Right lobe of liver (tissue), 6 donors: ENCODE results near the gene RBM45. TPM values are rescaled to one million over a fixed set of nuclear protein-coding genes. Genes with fewer than 3 reads are reported as not detected.

Source experiments
- ATAC-seq, 4 donors: fragments of 200-7000 bp; cut with Tn5 transposase; one replicate each; pipeline ENCODE4 v1.9.1; 2020; ENCODE audit warnings: mild to moderate bottlenecking in 4 of 4, moderate library complexity in 4 of 4
- DNase-seq, 3 donors: peaks; one replicate each; pipeline ENCODE4 v3.0.0-alpha.2; 2020
- H3K27ac ChIP-seq, 3 donors: fragments of 200-600 bp; one replicate each; pipeline ENCODE4 v1.8.0; 2022
- H3K27me3 ChIP-seq, 2 donors: fragments of 200-600 bp; one replicate each; pipeline ENCODE4 v1.8.0; 2022
- H3K36me3 ChIP-seq, 4 donors: fragments of 200-600 bp; sonication (generic) in 1 of 4; one replicate each; pipeline versions ENCODE4 v1.5.1 to v1.8.0; 2017 to 2022; ENCODE audit warnings: control low read depth in 1 of 4
- H3K4me1 ChIP-seq, 4 donors: fragments of 200-600 bp; sonication (generic) in 1 of 4; one replicate each; pipeline versions ENCODE4 v1.5.1 to v1.8.0; 2017 to 2022; ENCODE audit warnings: control low read depth in 1 of 4
- H3K4me3 ChIP-seq, 3 donors: fragments of 200-600 bp; one replicate each; pipeline ENCODE4 v1.8.0; 2022
- H3K9me3 ChIP-seq, 4 donors: fragments of 200-600 bp; sonication (generic) in 1 of 4; one replicate each; pipeline versions ENCODE4 v1.5.1 to v1.8.0; 2017 to 2022; ENCODE audit warnings: control low read depth in 1 of 4
- POLR2A ChIP-seq: fragments of 450-650 bp; IDR thresholded peaks from one replicate; pipeline ENCODE4 v1.6.1; 2017; ENCODE audit warnings: antibody characterized with exemption, mild to moderate bottlenecking
- WGBS: methylation state at CpG from one replicate; pipeline ENCODE4 v1.1.6; 2018; ENCODE audit warnings: low coverage, low lambda C conversion rate; ENCODE audit not compliant: insufficient coverage; ENCODE audit errors: missing lambda C conversion rate; 5-methylcytosine and 5-hydroxymethylcytosine counted together
- intact Hi-C, 2 donors: fragments of 100-400 bp; cut with DNase I; formaldehyde crosslinking; loops; one replicate each; pipeline versions ENCODE4 v1.11.2 to v1.14.1; 2022
- small RNA-seq, 2 experiments: library from RNA; depleted of rRNA; stranded (forward); fragments of <200 nt; gene quantifications; one replicate each; pipeline ENCODE3, GENCODE V24; 2016
- total RNA-seq, 6 experiments: library from RNA; depleted of rRNA in 2 of 6; stranded (reverse); fragments of >200 nt in 2 of 6; fragmentation: NEBNext Ultra II Directional in 3 of 6; extraction: Animal tissue kit (Norgen Biotek cat#: 25700) in 3 of 6; gene quantifications; one replicate each; pipeline versions ENCODE4 v1.1.0 to v1.2.4, GENCODE V29; 2016 to 2023
- TF ChIP-seq, protein P1 (sequence below), 4 donors: fragments of 200-600 bp in 3 of 4; fragments of 450-650 bp in 1 of 4; IDR thresholded peaks; one replicate each; pipeline versions ENCODE4 v1.5.1 to v1.8.0; 2016 to 2022; ENCODE audit warnings: antibody characterized with exemption in 4 of 4, mild to moderate bottlenecking in 2 of 4
- donor health status: DM: no; HTN: yes; CAD: no.
- donor health status: DM: no; HTN: no; CAD: no.
- donor health status: DM: no; HTN: no; CAD: no.
- donor health status: DM: no; HTN: yes; CAD: no.
- donor health status: DM: no; HTN: yes; CAD: no.

RBM45 gene
- total RNA-seq, 6 experiments from 2014 or later: 5.1 to 7.4 (median 5.6) TPM

DNA sequence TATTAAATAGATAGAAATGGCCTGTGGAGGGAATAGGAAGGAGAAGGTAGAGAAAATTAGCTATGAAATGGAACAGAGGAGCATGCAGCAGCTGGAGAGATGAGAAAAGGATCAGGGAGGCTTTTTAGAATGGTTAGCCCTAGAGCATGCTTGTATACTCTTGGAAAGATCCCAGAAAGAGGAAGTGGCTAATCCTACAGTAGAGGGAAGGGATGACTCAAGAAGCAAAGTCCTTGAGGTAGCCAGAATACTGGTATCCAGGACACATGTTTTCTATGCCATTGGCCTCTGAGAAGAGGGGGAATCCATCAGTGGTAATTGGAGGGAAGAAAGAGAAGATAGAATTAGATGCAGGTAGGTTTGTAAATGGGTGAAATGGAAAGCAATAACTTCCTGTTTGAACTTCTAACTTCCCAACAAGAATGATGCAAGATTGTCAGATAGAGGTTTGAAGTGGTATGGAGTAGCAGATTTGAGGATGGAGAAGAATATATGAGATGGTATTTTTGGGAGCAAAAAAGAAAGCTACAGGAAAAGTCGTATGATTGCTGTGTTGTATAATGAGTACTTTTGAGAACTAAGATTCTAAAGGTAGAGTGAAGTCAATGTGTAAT, 64.9 kb downstream of the RBM45 start:
- WGBS: 75% methylated on average over 1 of the region's 1 CpG
- no peaks in the 10 kb centered on the region for H3K36me3 ChIP-seq

More for the DNA sequence above, 64.9 kb downstream of the RBM45 start:
- no peak for DNase-seq
- H3K9me3 ChIP-seq: no peaks in the 10 kb centered on the region
- no peak overlapping the region for H3K4me3 ChIP-seq
- no peaks in the 10 kb centered on the region for H3K27me3 ChIP-seq
- H3K4me1 ChIP-seq: no peaks in the 10 kb centered on the region
- no peak overlapping the region for H3K27ac ChIP-seq
- ATAC-seq: no peak
- intact Hi-C loops: no loop called here
- TF ChIP-seq, protein P1, sequence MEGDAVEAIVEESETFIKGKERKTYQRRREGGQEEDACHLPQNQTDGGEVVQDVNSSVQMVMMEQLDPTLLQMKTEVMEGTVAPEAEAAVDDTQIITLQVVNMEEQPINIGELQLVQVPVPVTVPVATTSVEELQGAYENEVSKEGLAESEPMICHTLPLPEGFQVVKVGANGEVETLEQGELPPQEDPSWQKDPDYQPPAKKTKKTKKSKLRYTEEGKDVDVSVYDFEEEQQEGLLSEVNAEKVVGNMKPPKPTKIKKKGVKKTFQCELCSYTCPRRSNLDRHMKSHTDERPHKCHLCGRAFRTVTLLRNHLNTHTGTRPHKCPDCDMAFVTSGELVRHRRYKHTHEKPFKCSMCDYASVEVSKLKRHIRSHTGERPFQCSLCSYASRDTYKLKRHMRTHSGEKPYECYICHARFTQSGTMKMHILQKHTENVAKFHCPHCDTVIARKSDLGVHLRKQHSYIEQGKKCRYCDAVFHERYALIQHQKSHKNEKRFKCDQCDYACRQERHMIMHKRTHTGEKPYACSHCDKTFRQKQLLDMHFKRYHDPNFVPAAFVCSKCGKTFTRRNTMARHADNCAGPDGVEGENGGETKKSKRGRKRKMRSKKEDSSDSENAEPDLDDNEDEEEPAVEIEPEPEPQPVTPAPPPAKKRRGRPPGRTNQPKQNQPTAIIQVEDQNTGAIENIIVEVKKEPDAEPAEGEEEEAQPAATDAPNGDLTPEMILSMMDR (IDR thresholded peaks at IDR 0.05): no peak
- TF ChIP-seq POLR2A: no peak

Small RNA genes lying within 50 kb of the gene (small RNA-seq; reads per million reads assigned to genes)
- gene AC011998.1 (0 reads per million in 2 experiments), gene RNU5E-9P (0 reads per million in 2 experiments)

Other genes starting within 250 kb of the RBM45 start
- 1 to 10 TPM; 1.2 to 9.4 (median 6.3) TPM for gene PDE11A, start 39.7 kb upstream of the RBM45 start, total RNA-seq
- gene OSBPL6, start 82.1 kb downstream of the RBM45 start, total RNA-seq: 1 to 10 TPM; 2.4 to 4.1 (median 3.1) TPM